Motor neuron (in vitro differentiated cells): ENCODE measurements around the gene ZC3H7B. TPM values are rescaled to one million over a fixed set of nuclear protein-coding genes. Genes with fewer than 3 reads are reported as not detected.

Experiments used
- ATAC-seq, 8 experiments: fragments of 200-7000 bp; cut with Tn5 transposase; replicated peaks in 6 of 8; 2 replicates each; pipeline ENCODE4 v1.8.0; 2021; ENCODE audit warnings: mild to moderate bottlenecking in 8 of 8, moderate library complexity in 8 of 8
- H3K27ac ChIP-seq, 2 donors: fragments of 250-450 bp; sonication (Bioruptor Pico); 2 replicates each; pipeline ENCODE4 v1.9.0; 2021; ENCODE audit warnings: antibody characterized with exemption in 2 of 2, mild to moderate bottlenecking in 2 of 2, moderate library complexity in 1 of 2
- H3K4me1 ChIP-seq, 2 donors: fragments of 250-450 bp; sonication (Bioruptor Pico); replicated peaks in 1 of 2; 2 replicates each; pipeline ENCODE4 v1.6.1; 2021; ENCODE audit warnings: antibody characterized with exemption in 2 of 2, mild to moderate bottlenecking in 2 of 2, moderate library complexity in 1 of 2
- H3K4me3 ChIP-seq, 5 donors: fragments of 250-450 bp; sonication (Bioruptor Pico); 2 replicates each; pipeline ENCODE4 v1.9.0; 2021; ENCODE audit warnings: antibody characterized with exemption in 5 of 5, mild to moderate bottlenecking in 5 of 5, moderate library complexity in 4 of 5
- WGBS, 10 experiments: fragments of 450-650 bp; shearing (Covaris generic); methylation state at CpG; one replicate each; pipeline ENCODE4 v1.0.0; 2022; 5-methylcytosine and 5-hydroxymethylcytosine counted together
- in situ Hi-C, 9 experiments: fragments of 400-800 bp; cut with MboI; loops; one replicate each; pipeline ENCODE4 v1.15.0; 2021; ENCODE audit warnings: low sequenced_read_pairs in 9 of 9, low pct_unique_long_range_greater_than_20kb in 2 of 9; ENCODE audit not compliant: unreplicated experiment in 9 of 9
- total RNA-seq, 8 experiments: library from RNA; unstranded; fragments of 300-600 nt; gene quantifications; 2 replicates each; pipeline versions ENCODE4 v1.2.3 to v1.2.4, GENCODE V29; 2022

ZC3H7B gene
- total RNA-seq, 8 experiments from 2014 or later, result 28.9 to 83.0 (median 42.2) TPM

DNA sequence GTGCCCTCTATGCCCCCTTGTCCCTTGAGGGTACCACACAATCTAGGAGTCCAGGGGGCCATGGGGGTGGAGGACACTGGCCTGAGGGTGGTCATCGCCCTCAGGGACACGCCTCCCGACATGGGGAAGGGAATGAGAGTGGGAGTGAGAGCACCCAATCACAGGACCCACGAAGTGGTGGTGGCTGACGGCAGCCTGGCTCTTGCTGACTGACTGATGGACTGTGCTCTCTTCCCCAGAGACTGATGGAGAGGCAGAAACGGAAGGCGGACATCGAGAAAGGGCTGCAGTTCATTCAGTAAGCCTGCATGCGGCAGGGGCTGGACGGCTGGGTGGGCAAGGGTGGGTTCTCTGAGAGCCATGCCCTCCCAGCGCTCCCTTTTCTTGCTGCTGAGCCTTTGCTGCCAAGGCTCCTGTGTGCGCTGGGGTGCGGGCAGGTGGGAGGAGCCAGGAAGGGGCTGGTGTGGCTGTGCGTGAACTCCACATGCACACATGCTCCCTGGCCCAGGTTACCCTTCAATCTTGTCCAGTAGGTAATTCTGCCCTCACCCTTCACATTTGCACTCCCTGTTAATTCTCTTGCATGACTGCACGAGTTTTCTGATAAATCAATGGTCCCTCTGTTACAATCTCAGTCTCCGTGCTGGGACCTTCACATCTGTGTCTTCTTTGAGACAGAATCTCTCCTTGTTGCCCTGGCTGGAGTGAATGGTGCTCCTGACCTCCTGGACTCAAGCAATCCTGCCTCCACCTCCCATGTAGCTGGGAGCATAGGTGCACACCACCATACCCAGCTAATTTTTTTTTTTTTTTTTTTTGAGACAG lies 19.3 kb downstream of the ZC3H7B start:
- Histone ChIP-seq H3K4me1 (no peaks in the 10 kb centered on the region), H3K27ac (no peak overlapping the region), H3K4me3 (no peak overlapping the region)
- in situ Hi-C loops, result no loop called here
- ATAC-seq, result peak in 1 of 8 experiments; percentile 17
- WGBS, 10 experiments, result 67 to 100% (median 80%) methylated on average over 1 of the region's 16 CpGs; no CpG with 5 or more reads in 7 of the 10 experiments

DNA sequence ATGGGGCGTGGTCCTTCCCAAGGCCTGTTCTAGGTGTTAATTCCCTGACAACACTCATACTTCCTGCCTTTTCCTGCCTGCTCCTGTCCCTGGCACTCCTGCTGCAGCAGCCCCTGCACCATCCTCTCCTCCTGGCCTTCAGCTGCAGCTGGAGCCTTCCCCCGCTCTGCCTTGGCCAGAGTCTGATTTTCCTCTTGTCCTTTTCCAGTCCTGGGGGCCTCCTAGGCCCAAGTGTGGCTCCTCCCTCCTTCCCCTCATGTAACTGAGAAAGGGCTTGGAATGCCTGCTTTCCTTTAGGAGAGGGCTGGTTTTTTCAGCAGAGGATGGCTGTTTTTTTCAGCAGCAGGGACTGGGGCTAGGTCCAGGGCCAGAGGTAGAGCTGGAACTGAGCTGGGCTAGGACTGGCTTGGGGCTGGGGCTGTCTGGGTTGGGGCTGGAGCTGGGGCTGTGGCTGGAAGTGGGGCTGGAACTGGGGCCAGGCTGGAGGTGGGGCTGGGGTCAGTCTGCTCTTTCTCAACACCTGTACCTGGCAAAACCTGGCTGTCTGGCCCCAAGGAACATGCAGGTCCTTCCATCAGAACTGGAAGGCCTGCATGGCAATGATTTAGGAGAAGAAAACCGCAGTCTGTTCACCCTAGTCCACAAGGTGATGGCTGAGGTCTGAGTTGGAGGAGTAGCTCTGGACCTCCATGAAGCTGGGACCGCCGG lies 23.6 kb downstream of the ZC3H7B start:
- WGBS, 10 experiments, result 79 to 100% (median 100%) methylated on average over 1 to 3 of the region's 5 CpGs; no CpG with 5 or more reads in 4 of the 10 experiments
- no peak overlapping the region for H3K27ac ChIP-seq

DNA sequence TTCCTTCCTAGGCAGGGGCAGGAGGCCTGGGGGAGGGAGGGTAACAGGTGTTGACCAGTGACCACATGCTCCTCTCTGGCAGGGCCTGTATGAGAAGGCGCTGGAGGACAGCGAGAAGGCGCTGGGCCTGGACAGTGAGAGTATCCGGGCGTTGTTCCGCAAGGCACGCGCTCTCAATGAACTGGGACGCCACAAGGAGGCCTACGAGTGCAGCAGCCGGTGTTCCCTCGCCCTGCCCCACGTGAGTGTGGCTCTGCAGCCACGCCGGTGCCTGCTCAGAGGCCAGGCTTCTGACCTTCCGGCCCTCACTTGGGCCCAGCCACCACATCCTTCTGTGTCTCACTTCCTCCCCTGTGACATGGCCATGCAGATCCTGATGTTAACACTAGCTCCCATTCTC lies 25.8 kb downstream of the ZC3H7B start:
- H3K4me1 ChIP-seq, result no peaks in the 10 kb centered on the region
- in situ Hi-C loops, result no loop called here
- no peak overlapping the region for H3K4me3 ChIP-seq
- 80 to 100% (median 100%) methylated on average over 1 to 8 of the region's 16 CpGs; no CpG with 5 or more reads in 6 of the 10 experiments for WGBS, 10 experiments
- H3K27ac ChIP-seq, result no peak overlapping the region
- no peak for ATAC-seq

More for the DNA sequence above, 23.6 kb downstream of the ZC3H7B start:
- no peak for ATAC-seq
- Histone ChIP-seq H3K4me1 (no peaks in the 10 kb centered on the region), H3K4me3 (no peak overlapping the region)
- in situ Hi-C loops, result no loop called here

DNA sequence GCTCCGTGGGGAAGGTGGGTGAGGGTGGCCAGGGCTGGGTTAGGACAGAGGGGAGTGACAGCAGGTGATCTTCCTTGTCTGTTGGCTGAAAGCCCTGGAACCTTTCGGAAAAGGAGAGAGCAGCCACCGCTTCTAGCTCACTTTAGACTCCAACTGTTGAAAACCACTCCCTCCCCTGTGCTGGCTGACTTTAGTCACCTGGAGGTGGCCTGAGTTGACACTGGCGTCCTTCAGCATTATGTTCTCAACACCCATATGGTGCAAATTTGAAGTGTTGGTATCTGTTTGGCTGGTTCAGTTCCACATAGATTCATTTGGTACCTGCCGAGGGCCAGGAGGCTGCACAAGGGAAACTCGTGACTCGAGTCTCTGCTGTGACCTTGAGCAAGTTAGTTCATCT lies 28.8 kb downstream of the ZC3H7B start:
- WGBS, 10 experiments, result 80 to 100% (median 92%) methylated on average over 1 to 4 of the region's 7 CpGs; no CpG with 5 or more reads in 2 of the 10 experiments
- no peak overlapping the region for H3K4me3 ChIP-seq
- ATAC-seq, result no peak
- in situ Hi-C loops, result no loop called here
- H3K27ac ChIP-seq, result no peak overlapping the region
- H3K4me1 ChIP-seq, result no peaks in the 10 kb centered on the region

DNA sequence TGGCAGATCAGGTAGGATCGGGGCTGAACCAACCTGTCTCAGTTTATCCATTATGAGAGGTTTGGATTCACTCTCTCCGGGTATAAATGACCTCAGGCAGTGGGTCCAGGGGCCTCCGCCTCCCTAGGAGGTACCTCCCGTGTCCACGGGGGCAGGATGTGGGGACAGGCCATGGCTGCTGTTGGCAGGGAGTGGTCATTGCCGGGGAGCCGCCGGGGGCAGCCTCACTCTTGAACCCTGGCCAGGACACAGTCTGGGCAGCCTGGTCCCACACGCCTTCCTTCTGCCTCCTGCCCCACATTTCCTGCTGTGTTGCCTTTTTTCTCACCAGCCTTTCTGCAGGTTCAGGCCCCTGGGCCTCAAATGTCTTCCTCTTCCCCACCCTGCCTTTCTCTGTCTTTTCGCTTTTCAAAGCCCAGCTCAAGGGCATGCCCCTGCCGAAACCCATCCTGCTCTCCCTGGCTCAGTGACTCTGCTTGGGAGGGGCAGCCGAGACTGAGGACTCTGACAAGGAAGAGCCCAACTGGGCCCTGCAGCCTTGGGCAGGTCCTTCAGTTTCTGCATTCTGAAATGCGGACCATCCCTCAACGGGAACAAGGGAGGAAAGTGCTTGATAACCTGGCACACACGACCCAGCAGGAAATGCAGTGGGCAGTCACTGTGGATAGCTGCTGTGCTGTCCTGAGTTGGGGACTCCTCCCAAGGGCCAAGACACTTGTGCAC lies 31.1 kb downstream of the ZC3H7B start:
- ATAC-seq, result peak in 1 of 8 experiments; percentile 91
- Histone ChIP-seq H3K4me3 (no peak overlapping the region), H3K4me1 (no peaks in the 10 kb centered on the region), H3K27ac (no peak overlapping the region)
- in situ Hi-C loops, result no loop called here
- WGBS, 10 experiments, result 50 to 100% (median 83%) methylated on average over 1 to 9 of the region's 15 CpGs; no CpG with 5 or more reads in 2 of the 10 experiments

DNA sequence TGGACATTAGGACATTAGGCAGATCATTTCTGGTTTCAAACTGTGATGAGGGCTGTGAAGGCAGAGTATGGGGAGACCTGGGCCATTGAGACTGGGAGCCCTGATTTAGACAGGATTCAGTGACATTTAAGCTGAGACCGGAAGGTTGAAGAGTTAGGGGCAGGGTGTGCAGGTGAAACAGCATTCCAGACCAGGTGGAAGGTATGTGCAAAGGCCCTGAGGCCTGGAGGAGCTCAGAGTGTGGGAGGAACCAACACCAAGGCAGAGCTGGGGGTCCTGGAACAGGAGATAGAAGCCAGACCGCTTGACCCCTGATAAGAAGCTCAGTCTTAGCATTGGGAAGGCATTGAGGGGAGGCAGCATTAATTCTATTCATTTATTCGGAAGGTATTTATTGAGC lies 32.5 kb downstream of the ZC3H7B start:
- Histone ChIP-seq H3K4me1 (no peaks in the 10 kb centered on the region), H3K27ac (no peak overlapping the region), H3K4me3 (no peak overlapping the region)
- in situ Hi-C loops, result no loop called here
- WGBS, 10 experiments, result 94 to 100% (median 100%) methylated on average over 1 to 3 of the region's 3 CpGs; no CpG with 5 or more reads in 5 of the 10 experiments
- no peak for ATAC-seq

DNA sequence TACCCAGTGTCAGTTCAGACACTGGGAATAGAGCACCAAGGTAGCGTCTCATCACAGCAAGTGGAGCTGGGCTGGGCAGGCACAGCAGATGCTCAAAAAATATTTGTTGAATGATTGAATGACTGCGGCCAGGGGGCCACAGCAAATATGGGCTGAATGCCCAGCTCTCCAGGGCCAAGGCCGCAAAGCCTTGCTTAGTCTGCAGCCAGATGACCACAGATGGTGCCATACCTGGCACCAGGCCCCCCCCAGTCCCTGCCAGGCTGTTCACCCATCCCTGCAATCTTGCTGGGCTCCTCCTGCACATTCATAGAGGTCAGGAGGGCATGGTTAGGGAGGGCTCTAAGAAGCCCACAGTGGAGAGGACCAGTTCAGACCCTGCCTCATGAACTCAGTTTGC lies 32.9 kb downstream of the ZC3H7B start:
- no peak for ATAC-seq
- Histone ChIP-seq H3K4me1 (no peaks in the 10 kb centered on the region), H3K4me3 (no peak overlapping the region), H3K27ac (no peak overlapping the region)
- in situ Hi-C loops, result no loop called here
- 88 to 100% (median 96%) methylated on average over 1 to 3 of the region's 3 CpGs; no CpG with 5 or more reads in 4 of the 10 experiments for WGBS, 10 experiments

DNA sequence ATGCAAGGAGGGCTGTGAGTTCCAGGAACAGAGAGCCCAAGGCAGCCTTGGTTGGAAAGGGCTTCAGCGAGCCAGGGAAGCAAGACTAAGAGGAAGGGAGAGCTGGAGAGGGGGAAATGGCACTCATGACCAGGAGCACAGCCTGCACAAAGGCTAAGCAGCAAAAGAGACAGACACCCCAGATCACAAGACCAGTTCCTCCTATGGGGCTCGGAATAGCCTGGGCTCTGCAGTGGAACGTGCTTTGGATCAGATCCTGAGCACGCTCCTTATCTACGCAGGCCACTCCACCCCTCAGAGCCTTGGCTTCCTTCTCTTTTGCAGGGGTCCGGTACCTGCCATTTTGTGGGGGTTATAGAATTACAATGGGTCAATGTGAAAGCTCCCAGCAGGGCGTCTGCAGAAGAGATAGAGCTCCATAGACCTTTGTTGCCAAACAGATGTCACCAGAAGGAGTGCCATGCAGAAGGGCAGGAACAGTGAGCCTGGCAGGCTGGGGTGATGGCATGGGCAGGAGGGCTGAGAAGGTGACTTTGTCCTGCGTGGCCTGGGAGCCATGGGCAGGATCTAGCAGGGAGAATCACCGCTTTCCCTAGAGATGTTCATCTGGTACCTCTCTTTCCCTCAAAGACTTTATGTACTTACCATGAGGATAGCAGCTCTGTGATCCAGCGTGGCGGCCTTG lies 33.8 kb downstream of the ZC3H7B start:
- no peak overlapping the region for H3K27ac ChIP-seq
- no peaks in the 10 kb centered on the region for H3K4me1 ChIP-seq
- ATAC-seq, result no peak
- H3K4me3 ChIP-seq, result no peak overlapping the region
- in situ Hi-C loops, result no loop called here
- WGBS, 10 experiments, result 80 to 100% (median 90%) methylated on average over 1 to 4 of the region's 11 CpGs; no CpG with 5 or more reads in 4 of the 10 experiments

DNA sequence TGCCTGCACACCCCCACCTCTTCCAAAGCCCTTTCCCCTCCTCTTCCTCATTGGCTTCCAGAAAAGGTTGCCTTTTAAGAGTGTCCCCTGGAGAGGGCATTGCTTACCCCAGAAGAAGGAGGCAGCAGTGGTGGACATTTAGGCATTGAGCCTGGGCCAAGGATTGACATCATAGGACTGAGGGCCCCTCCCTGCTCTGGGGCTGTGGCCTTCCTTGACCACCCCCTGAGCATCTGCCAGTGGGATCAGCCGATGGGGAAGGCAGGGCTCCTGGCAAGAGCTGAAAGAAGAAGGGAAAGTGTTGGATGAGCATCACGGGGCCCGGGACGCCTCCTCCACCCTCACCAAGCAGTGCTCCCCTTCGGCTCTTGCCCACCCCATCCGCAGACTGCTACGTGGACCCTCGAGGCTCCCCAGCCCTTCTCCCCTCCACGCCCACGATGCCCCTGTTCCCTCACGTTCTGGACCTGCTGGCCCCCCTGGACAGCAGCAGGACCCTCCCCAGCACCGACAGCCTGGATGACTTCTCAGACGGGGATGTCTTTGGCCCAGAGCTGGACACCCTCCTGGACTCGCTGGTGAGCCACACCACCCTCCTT lies 37.4 kb downstream of the ZC3H7B start:
- no peaks in the 10 kb centered on the region for H3K4me1 ChIP-seq
- in situ Hi-C loops, result no loop called here
- no peak overlapping the region for H3K27ac ChIP-seq
- 50% methylated on average over 1 of the region's 14 CpGs; no CpG with 5 or more reads in 9 of the 10 experiments for WGBS, 10 experiments
- no peak overlapping the region for H3K4me3 ChIP-seq
- peak in 2 of 8 experiments; percentile 68 to 77 for ATAC-seq

DNA sequence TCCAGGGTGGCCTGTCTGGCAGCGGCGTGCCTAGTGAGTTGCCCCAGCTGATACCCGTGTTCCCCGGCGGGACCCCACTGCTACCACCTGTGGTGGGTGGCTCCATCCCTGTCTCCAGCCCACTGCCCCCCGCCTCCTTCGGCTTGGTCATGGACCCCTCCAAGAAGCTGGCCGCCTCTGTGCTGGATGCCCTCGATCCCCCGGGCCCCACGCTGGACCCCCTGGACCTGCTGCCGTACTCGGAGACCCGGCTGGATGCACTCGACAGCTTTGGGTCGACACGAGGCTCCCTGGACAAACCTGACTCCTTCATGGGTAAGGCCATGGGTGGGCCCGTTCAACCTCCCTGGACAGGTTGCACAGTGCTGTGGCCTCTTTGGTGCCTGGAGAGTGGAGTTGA lies 38.5 kb downstream of the ZC3H7B start:
- WGBS, 10 experiments, result 88 to 100% methylated on average over 2 to 5 of the region's 18 CpGs; no CpG with 5 or more reads in 8 of the 10 experiments
- in situ Hi-C loops, result no loop called here
- Histone ChIP-seq H3K27ac (no peak overlapping the region), H3K4me3 (no peak overlapping the region), H3K4me1 (no peaks in the 10 kb centered on the region)
- no peak for ATAC-seq

DNA sequence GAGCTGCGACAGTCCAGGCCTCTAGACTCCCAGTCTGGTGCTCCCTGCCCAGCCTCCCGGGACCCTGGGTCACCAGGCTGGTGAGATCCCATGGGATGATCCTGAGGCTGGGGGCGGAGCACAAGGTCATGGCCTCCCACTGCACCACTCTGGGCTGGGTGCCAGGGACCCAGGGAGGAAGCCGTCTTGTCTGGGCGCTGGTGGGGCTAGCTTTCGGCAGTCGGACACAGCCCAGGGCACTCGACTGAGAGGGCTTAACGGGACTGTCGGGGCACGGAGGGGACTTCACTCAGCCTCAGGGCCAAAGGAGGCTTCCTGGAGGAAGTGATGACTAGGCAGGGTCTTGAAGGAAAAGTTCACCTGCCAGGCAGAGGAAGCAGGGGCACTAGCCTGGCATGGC lies 39.0 kb downstream of the ZC3H7B start:
- Histone ChIP-seq H3K27ac (no peak overlapping the region), H3K4me1 (no peaks in the 10 kb centered on the region), H3K4me3 (no peak overlapping the region)
- ATAC-seq, result peak in 2 of 8 experiments; percentile 13 to 16
- 40 to 87% (median 60%) methylated on average over 1 to 7 of the region's 11 CpGs; no CpG with 5 or more reads in 7 of the 10 experiments for WGBS, 10 experiments
- in situ Hi-C loops, result no loop called here

DNA sequence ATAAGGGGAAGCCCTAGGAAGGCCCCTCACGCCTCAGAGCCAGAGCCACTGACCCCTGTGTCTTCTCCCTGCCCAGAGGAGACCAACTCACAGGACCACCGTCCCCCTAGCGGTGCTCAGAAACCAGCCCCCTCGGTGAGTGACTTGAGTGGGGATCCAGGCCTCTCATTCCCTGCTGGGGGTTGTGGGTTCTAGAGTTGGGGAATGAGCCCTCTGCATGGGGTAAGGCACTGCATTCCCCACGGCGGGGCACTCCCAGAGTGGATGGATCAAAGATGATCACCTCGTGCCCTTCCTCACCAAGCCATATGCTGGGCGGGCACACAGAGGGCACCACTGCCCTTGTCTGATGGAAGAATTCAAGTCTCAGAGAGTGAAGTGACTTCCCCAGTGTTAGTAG lies 39.7 kb downstream of the ZC3H7B start:
- no peak for ATAC-seq
- WGBS, 10 experiments, result 92 to 100% (median 92%) methylated on average over 1 to 4 of the region's 8 CpGs; no CpG with 5 or more reads in 7 of the 10 experiments

More for the DNA sequence above, 39.7 kb downstream of the ZC3H7B start:
- Histone ChIP-seq H3K4me1 (no peaks in the 10 kb centered on the region), H3K4me3 (no peak overlapping the region), H3K27ac (no peak overlapping the region)
- in situ Hi-C loops, result no loop called here
